HCT116 (cell line): ENCODE measurements around the gene BRINP3. TPM values are rescaled to one million over a fixed set of nuclear protein-coding genes. Genes with fewer than 3 reads are reported as not detected.

ENCODE experiments used
- ATAC-seq: fragments of 200-7000 bp; cut with Tn5 transposase; 2 replicates; pipeline ENCODE4 v1.9.1; 2020; ENCODE audit warnings: mild to moderate bottlenecking, moderate library complexity
- BruUV-seq: library from RNA; stranded (reverse); fragments of 400-500 nt; replicated peaks from 2 replicates; lab custom pipeline; 2021; lab: Mats Ljungman, UMichigan
- CTCF ChIA-PET: fragments of 300-600 bp; sonication (Branson Sonifier 250); formaldehyde crosslinking; loops from one replicate; lab custom pipeline; 2021; ENCODE audit warnings: antibody characterized with exemption; lab: Charles Lee
- POLR2A ChIA-PET: fragments of 300-600, 350-600 bp; sonication (Branson Sonifier 250); formaldehyde crosslinking; loops from one replicate; lab custom pipeline; 2021; ENCODE audit warnings: antibody characterized with exemption; lab: Charles Lee
- RAD21 ChIA-PET, 2 experiments: fragments of 300-600 bp; sonication (Branson Sonifier 250); formaldehyde crosslinking; loops; one replicate each; lab custom pipeline; 2023; ENCODE audit warnings: low total read pairs in 2 of 2; ENCODE audit not compliant: uncharacterized antibody in 2 of 2, unreplicated experiment in 2 of 2, low non-redundant PET in 1 of 2; lab: Charles Lee
- DNase-seq: peaks from one replicate; pipeline ENCODE4 v3.0.0-alpha.2; 2010; ENCODE audit warnings: low read depth, low spot score
- H2AFZ ChIP-seq: fragments of 200-600 bp; shearing (Covaris generic), sonication (generic); 2 replicates; pipeline ENCODE4 v1.6.1; 2017; ENCODE audit warnings: low read depth, mixed run types, mixed read lengths, antibody characterized with exemption, low read length; ENCODE audit not compliant: poor library complexity, severe bottlenecking
- H3K27ac ChIP-seq: 2 replicates; pipeline ENCODE4 v1.5.1; 2012; ENCODE audit warnings: low read depth, low read length
- H3K27me3 ChIP-seq: fragments of 200-600 bp; sonication (generic); 2 replicates; pipeline ENCODE4 v1.6.1; 2016; ENCODE audit warnings: mixed run types, low read length, mixed read lengths; ENCODE audit not compliant: insufficient read depth
- H3K36me3 ChIP-seq, 2 experiments: fragments of 200-500 bp in 1 of 2; fragments of 200-600 bp in 1 of 2; sonication (Bioruptor generic) in 1 of 2; sonication (generic) in 1 of 2; 2 replicates each; pipeline versions ENCODE4 v1.5.1 to v1.6.1; 2014 to 2016; ENCODE audit warnings: low read length in 2 of 2, inconsistent platforms in 1 of 2, mixed read lengths in 1 of 2, mixed run types in 1 of 2; ENCODE audit not compliant: insufficient read depth in 2 of 2, control insufficient read depth in 1 of 2
- H3K4me1 ChIP-seq, 2 experiments: fragments of 200-600 bp in 1 of 2; sonication (generic) in 1 of 2; 2 replicates each; pipeline versions ENCODE4 v1.5.1 to v1.6.1; 2012 to 2017; ENCODE audit warnings: low read length in 2 of 2, inconsistent platforms in 1 of 2, mild to moderate bottlenecking in 1 of 2, mixed read lengths in 1 of 2, mixed run types in 1 of 2, moderate library complexity in 1 of 2; ENCODE audit not compliant: insufficient read depth in 2 of 2, control insufficient read depth in 1 of 2
- H3K4me2 ChIP-seq: fragments of 200-600 bp; sonication (generic); 2 replicates; pipeline ENCODE4 v1.6.1; 2017; ENCODE audit warnings: mixed run types, low read length, mixed read lengths
- H3K4me3 ChIP-seq, 2 experiments: fragments of 200-600 bp in 1 of 2; sonication (generic) in 1 of 2; replicated peaks in 1 of 2; 2 replicates each; pipeline ENCODE4 v1.5.1; 2011 to 2016; ENCODE audit warnings: low read length in 2 of 2, control low read depth in 1 of 2, low read depth in 1 of 2, mild to moderate bottlenecking in 1 of 2, mixed read lengths in 1 of 2, mixed run types in 1 of 2
- H3K79me2 ChIP-seq: fragments of 200-600 bp; sonication (generic); 2 replicates; pipeline ENCODE4 v1.6.1; 2017; ENCODE audit warnings: mild to moderate bottlenecking, mixed run types, low read length, moderate library complexity, mixed read lengths; ENCODE audit not compliant: insufficient read depth
- H3K9ac ChIP-seq: fragments of 200-600 bp; sonication (generic); 2 replicates; pipeline ENCODE4 v1.6.1; 2016; ENCODE audit warnings: low read length, mixed read lengths
- H3K9me2 ChIP-seq: fragments of 200-600 bp; sonication (generic), shearing (Covaris generic); 2 replicates; pipeline ENCODE4 v1.6.1; 2017; ENCODE audit warnings: mixed run types, mild to moderate bottlenecking, moderate library complexity; ENCODE audit not compliant: insufficient read depth
- H3K9me3 ChIP-seq, 2 experiments: fragments of 200-500 bp in 1 of 2; fragments of 200-600 bp in 1 of 2; sonication (Bioruptor generic) in 1 of 2; sonication (generic) in 1 of 2; 2 replicates each; pipeline ENCODE4 v1.6.1; 2014 to 2017; ENCODE audit warnings: low read length in 2 of 2, mixed read lengths in 2 of 2, inconsistent platforms in 1 of 2, low read depth in 1 of 2, mild to moderate bottlenecking in 1 of 2, mixed run types in 1 of 2, moderate library complexity in 1 of 2; ENCODE audit not compliant: control insufficient read depth in 1 of 2, insufficient read depth in 1 of 2
- H4K20me1 ChIP-seq: fragments of 200-600 bp; sonication (generic), shearing (Covaris generic); 2 replicates; pipeline ENCODE4 v1.6.1; 2017; ENCODE audit warnings: mixed run types, mild to moderate bottlenecking, moderate library complexity; ENCODE audit not compliant: insufficient read depth
- CBX3 ChIP-seq: IDR thresholded peaks from 2 replicates; pipeline ENCODE4 v1.6.1; 2012; ENCODE audit warnings: low read depth
- CEBPB ChIP-seq: IDR thresholded peaks from 2 replicates; pipeline ENCODE4 v1.6.1; 2012; ENCODE audit warnings: low read depth
- CTCF ChIP-seq, 3 experiments: fragments of 200-600 bp in 1 of 3; sonication (generic) in 1 of 3; IDR thresholded peaks in 2 of 3; conservative IDR thresholded peaks in 1 of 3; 2 replicates each; pipeline ENCODE4 v1.5.1; 2012 to 2017; ENCODE audit warnings: low read depth in 2 of 3, low read length in 2 of 3, antibody characterized with exemption in 1 of 3, borderline replicate concordance in 1 of 3, control low read depth in 1 of 3, mild to moderate bottlenecking in 1 of 3, mixed read lengths in 1 of 3, mixed run types in 1 of 3, moderate library complexity in 1 of 3; ENCODE audit not compliant: insufficient read depth in 1 of 3
- EZH2 ChIP-seq: fragments of 200-600 bp; sonication (generic); IDR thresholded peaks from 2 replicates; pipeline ENCODE4 v1.6.1; 2017; ENCODE audit warnings: antibody characterized with exemption, mixed run types
- JUND ChIP-seq: IDR thresholded peaks from 2 replicates; pipeline ENCODE4 v1.6.1; 2012
- MAX ChIP-seq: IDR thresholded peaks from 2 replicates; pipeline ENCODE4 v1.6.1; 2012
- POLR2A ChIP-seq: IDR thresholded peaks from 2 replicates; pipeline ENCODE4 v1.7.0; 2011; ENCODE audit warnings: borderline replicate concordance; ENCODE audit not compliant: insufficient read depth, insufficient read length; ENCODE audit errors: extremely low read depth
- REST ChIP-seq: IDR thresholded peaks from 2 replicates; pipeline ENCODE4 v1.6.1; 2012; ENCODE audit warnings: low read depth
- SIN3A ChIP-seq: IDR thresholded peaks from 2 replicates; pipeline ENCODE4 v1.6.1; 2012; ENCODE audit warnings: low read depth
- SP1 ChIP-seq: IDR thresholded peaks from 2 replicates; pipeline ENCODE4 v1.6.1; 2012; ENCODE audit warnings: low read depth
- SRF ChIP-seq: IDR thresholded peaks from 2 replicates; pipeline ENCODE4 v1.6.1; 2012; ENCODE audit warnings: low read depth
- ZBTB33 ChIP-seq: IDR thresholded peaks from 2 replicates; pipeline ENCODE4 v1.6.1; 2011; ENCODE audit warnings: mild to moderate bottlenecking, low read length, moderate library complexity; ENCODE audit not compliant: insufficient replicate concordance; ENCODE audit errors: extremely low read depth
- intact Hi-C: fragments of 100-400 bp; cut with micrococcal nuclease; formaldehyde crosslinking; loops from 2 replicates; pipeline ENCODE4 v1.10.0; 2022
- total RNA-seq: library from RNA; stranded (reverse); gene quantifications from one replicate; pipeline ENCODE4 v1.2.1, GENCODE V29; 2021; ENCODE audit not compliant: unreplicated experiment

BRINP3 gene
- total RNA-seq, 1 experiment from 2014 or later: not detected

- TF ChIP-seq JUND (no peak), ZBTB33 (no peak), SRF (no peak), SP1 (no peak), MAX (no peak), CEBPB (no peak), REST (no peak), CTCF (IDR thresholded peaks at IDR 0.05 in 2 of 3, conservative IDR thresholded peaks at IDR 0.05 in 1 of 3; ENCODE audit: borderline replicate concordance in 1 of 3, insufficient read depth in 1 of 3, low read depth in 2 of 3, low read length in 2 of 3) (no peak), EZH2 (no peak), SIN3A (no peak), CBX3 (no peak), POLR2A (no peak)
- Histone ChIP-seq H3K9ac (no peak overlapping the region), H3K4me2 (no peak overlapping the region), H3K4me1 (no peaks in the 10 kb centered on the region), H3K27me3 (no peaks in the 10 kb centered on the region), H3K9me2 (no peaks in the 10 kb centered on the region), H3K36me3 (no peaks in the 10 kb centered on the region), H4K20me1 (no peaks in the 10 kb centered on the region), H3K79me2 (no peaks in the 10 kb centered on the region), H3K27ac (no peak overlapping the region), H2AFZ (no peak overlapping the region), H3K4me3 (no peak overlapping the region), H3K9me3 (no peaks in the 10 kb centered on the region)
- DNase-seq: no peak
- no TSS peak for BruUV-seq
- RAD21 ChIA-PET: no interaction called here
- intact Hi-C loops: no loop called here
- CTCF ChIA-PET: no interaction called here
- no peak for ATAC-seq
- POLR2A ChIA-PET: no interaction called here
These were observed 322.9 kb downstream of the BRINP3 start for GRCh38 chr1:190154744-190155143.
